Activated effector memory CD4-positive, alpha-beta T cell treated with Interleukin-2 at 50 U/mL for 16 hours (primary cell): ENCODE measurements around the gene PARP11.
"Not testable (repeated sequence)": the region's sequence is repeated elsewhere in the genome, so short reads cannot be mapped to it uniquely, and the experiment has no call there.

ENCODE experiments used
- DNase-seq: peaks from one replicate; pipeline ENCODE4 v3.0.0-alpha.2; 2020

The PARP11 gene

GRCh38 chr12:3882406-3882805 lies 9.2 kb upstream of the PARP11 start:
- no peak for DNase-seq

DNA sequence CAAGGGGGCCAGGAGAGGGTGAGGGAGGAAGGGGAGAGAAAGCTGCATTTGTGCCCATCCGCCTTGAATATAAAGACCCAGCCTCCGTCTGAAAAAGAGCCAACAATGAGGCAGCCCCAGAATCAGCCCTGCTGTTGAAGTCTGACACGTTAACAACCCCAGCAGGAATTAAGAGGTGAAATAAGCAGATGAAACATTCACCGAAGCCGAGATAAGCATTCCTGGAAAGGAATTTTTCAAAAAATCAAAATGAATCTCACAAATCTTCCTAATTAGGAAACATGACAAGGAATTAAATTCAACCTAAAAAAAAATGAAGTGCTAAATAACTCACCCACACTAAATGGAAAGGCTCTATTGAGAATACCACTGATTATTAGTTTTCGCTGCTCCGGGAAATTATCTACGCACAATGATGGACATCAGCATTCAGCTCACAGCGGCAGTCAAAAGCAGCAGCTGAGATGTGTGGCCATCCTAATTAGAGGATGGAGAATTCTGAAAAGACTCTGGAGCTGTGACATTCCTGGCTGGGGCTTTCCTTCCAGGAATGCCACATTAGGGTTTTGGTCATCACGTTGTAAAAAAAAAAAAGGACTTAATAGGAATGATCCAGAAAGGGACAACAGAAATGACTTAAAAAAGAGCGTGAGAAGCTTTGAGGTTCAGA lies 8.2 kb upstream of the PARP11 start:
- no peak for DNase-seq

- no peak for DNase-seq
Measured at GRCh38 chr12:3879846-3880245, 6.6 kb upstream of the PARP11 start.

GRCh38 chr12:3871356-3871755 lies 1.8 kb downstream of the PARP11 start:
- DNase-seq: no peak

GRCh38 chr12:3869865-3870264 lies 3.3 kb downstream of the PARP11 start:
- no peak for DNase-seq

- DNase-seq: no peak
Measured at GRCh38 chr12:3869433-3869832, 3.8 kb downstream of the PARP11 start.

DNA sequence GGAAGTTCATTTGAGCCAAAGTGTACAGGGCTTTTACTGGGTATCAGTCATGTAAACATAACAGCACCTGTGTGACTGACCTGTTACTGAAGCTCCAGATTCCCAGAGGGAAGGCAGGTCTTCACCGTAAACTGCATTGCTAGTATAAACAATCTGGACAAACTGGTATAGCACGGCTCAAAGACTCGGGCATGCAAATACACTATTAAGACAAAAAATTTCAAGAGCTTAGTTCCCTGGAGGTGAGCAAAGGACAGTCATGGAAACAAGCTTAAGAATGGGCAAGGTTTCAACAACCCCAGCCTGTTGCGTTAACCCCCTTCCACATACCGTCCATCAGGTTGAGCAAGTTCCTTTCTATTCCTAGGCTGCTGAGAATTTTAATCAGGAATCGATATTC lies 9.4 kb downstream of the PARP11 start:
- no peak for DNase-seq

- no peak for DNase-seq
Measured at GRCh38 chr12:3842517-3842916, 30.7 kb downstream of the PARP11 start.

DNA sequence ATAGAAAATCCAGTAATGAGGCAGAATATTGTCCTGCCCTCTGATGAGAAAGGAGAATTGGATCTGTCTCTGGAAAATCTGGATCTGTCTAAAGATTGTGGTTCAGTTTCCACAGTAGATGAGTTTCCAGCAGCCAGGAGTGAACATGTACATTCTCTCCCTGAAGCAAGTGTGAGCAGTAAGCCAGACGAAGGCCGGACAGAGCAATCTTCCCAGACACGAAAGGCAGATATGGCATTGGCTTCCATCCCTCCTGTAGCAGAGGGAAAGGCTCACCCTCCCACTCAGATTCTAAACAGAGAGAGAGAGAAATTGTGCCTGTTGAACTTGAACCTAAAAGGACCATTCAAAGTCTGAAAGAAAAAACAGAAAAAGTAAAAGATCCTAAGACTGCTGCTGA lies 31.4 kb downstream of the PARP11 start:
- DNase-seq: no peak

GRCh38 chr12:3840833-3841232 lies 32.4 kb downstream of the PARP11 start:
- not testable (repeated sequence) for DNase-seq

GRCh38 chr12:3839745-3840144 lies 33.5 kb downstream of the PARP11 start:
- DNase-seq: not testable (repeated sequence)

GRCh38 chr12:3838701-3839548 lies 34.3 kb downstream of the PARP11 start:
- not testable (repeated sequence) for DNase-seq

DNA sequence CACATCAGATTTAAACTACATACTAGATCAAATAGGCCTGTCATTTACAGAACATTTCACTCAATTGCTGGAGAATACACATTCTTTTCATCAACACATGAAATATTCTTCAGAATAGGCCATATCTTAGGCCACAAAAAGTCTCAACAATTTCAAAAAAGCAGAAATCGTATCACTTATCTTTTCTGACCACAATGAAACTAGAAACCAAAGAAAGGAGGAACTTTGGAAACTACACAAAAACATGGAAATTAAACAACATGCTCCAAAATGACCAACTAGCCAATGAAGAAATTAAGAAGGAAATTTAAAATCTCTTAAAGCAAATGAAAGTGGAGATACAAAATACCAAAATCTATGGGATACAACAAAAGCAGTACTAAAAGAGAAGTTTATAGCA lies 35.1 kb downstream of the PARP11 start:
- no peak for DNase-seq

DNA sequence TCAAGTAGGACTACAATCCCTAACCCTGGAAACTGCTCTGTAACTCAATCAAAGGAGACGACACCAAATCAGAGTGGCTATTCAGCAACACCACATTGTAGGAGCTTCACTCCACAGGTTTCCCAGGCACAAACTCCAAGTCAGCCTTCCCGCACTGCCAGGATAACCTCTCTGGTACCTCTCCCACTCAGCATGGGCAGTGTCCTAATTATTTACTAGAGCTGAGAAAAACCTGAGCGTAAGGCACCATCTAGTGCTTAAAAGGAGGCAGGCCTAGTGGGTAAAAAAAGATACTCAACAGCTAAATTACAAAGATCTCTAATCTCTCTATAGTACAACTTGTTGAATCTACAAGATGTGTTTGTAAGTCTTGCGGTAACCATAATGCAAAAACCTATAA lies 36.1 kb downstream of the PARP11 start:
- DNase-seq: no peak

DNA sequence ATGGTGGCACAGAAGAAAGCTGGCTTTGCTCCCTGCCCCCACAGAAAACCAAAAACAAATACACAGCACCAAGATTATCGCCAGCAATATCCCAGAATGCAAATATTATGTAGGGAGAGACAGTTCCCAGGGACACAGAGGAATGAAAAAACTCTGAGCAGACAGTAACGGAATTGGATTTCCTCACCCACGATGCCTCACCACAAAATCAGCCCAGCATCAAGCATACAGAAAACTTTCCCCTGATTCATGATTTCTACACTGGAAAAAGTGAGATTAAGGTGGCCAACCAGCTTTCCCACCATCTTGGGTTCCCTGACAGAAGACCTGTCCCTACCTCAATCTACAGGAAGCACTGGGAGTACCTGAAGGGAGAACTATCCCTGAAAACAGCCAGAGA lies 36.6 kb downstream of the PARP11 start:
- DNase-seq: no peak

- DNase-seq: no peak
Measured at GRCh38 chr12:3835914-3836313, 37.3 kb downstream of the PARP11 start.

DNA sequence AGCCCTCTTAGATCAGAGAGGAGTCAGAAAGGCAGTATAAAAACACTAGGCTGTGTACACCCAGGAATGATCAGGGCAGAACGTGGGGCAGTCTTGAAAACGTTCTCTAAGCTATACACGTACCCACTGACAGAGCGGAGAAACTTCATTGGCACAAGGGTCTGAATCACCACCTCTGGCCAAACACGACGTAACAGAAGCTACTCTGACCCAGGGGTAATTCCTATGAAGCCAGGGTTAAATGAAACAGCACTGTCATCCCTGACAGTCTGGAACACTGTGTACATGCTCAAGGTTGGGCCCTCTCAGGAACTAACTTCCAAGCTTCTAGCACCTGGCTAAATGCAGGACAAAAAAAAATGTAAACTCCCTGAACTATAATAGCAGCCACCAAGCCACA lies 38.4 kb downstream of the PARP11 start:
- DNase-seq: no peak

DNA sequence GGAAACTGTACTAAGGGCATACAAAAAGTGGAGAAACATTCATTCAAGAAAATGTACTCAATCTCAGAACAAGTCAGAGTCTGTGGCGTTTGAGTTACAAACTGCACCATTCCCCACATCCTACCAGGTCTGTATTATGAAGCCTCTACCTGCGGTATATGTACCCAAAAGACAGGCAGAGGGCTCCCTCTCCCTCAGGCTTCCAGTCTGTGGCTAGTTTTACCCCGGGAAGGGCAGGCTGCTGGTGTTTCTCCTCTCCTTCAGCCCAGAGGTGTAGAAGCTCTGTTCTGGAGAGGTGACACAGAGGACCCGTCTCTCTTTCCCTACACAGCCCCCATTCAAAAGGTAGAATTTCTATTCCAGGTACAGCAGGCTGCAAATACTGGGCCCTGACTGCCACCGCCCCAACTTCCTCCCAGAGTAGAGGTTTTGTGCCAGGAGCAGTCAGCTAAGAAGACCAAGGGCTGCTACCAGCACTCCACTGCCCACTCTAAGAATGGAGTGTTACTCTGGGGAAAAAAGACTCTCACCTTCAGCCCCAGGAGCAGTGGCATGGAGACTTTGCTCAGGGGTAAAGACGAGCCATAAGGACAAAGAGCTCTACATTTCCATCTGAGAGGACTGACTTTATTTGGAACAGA lies 39.4 kb downstream of the PARP11 start:
- no peak for DNase-seq

DNA sequence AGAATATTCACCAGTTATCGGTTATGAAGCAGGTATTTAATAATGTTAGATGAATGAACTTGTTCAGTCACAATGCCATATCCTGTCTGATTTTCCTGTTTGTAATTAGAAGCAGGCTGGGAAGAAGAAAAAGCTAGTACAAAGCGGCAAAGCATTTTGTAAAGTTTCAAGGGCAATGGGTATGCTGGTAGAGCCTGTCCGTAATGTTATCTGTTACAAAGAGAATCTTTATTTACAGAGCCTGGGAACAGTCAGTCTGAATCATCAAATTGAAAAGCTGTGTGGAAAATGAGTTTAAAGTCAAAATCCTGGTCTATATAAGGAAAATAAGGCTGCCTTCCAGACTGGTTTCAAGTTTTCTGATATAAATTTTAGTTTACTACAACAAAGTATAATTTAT lies 40.5 kb downstream of the PARP11 start:
- no peak for DNase-seq

GRCh38 chr12:3828888-3829287 lies 44.3 kb downstream of the PARP11 start:
- no peak for DNase-seq

DNA sequence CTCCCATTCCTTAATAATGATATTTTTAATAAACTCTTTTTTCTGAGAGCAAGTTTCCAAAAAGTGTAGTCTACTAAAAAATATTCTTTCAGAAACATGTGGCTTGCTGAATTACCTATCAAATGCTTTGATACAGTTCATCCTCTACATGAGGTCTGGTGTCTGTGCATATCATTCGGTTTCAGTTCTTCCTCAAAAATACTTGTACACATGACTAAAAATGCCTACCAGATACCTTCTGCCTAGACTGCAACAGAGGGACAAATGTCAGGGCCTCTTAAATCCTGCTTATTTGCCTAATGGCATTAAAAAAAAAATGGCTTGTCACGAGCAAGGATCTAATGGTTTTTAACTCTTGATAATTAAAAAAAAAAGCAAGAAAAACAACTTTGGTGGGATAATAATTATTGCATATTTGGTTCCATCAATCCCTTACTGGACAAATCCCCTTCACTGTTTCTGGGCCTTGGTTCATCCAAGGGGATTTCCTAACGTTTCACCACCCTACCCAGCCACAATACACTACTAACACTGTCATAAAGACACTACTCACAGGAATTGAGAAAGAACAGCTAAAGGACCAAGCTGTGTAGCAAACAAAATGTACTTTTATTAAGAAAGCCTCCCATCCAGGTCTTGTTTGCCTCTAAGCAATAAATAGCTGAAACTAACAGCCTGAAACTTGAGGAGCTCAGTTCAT lies 45.7 kb downstream of the PARP11 start:
- DNase-seq: no peak

DNA sequence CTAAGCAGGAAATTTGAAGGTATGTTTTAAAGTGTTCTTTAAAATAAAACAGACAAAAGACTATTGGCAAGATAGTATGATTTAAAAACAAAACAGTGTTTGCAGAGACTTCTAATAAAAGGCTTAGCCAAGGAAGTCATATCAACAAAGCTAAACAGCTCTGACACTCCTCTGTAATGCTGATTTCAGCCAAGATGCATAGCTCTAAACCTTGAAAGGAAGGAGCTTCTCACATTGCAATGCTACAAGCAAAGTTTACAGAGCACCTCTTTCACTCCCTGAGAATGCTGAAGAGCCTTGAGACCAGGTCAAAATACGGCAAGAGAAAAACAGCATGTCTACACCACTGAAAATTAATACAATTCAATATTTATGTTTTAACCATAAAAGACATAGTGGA lies 51.8 kb downstream of the PARP11 start:
- no peak for DNase-seq

DNA sequence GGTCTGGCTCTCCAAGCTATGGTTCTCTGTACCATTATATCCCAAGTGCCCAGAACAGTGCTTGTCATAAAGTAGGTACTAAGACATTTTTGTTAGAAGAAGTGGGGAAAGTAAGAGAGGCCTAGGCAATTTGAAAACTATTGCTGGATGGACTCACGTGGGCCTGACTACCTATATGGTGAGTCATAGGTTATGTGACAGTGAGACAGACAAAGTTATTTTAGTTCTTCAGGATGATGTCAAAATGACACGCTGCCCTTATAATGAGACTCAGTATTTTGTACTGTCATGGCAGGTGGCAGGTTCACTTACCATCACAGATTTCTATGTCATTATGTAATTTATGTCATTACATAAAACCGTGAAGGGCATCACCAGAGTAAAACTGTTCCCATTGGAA lies 53.1 kb downstream of the PARP11 start:
- DNase-seq: no peak
